Tibial nerve (tissue), 4 donors: ENCODE measurements around the gene SCG5.

Experiments used
- EP300 ChIP-seq, 2 donors: sonication (generic); formaldehyde crosslinking; IDR thresholded peaks; one replicate each; pipeline ENCODE4 v1.6.1; 2017; ENCODE audit warnings: antibody characterized with exemption in 2 of 2, mild to moderate bottlenecking in 1 of 2
- POLR2A ChIP-seq, 2 donors: fragments of 450-650 bp; IDR thresholded peaks; one replicate each; pipeline ENCODE4 v1.6.1; 2017; ENCODE audit warnings: antibody characterized with exemption in 2 of 2, mild to moderate bottlenecking in 2 of 2, moderate library complexity in 2 of 2
- TF ChIP-seq, protein P1 (sequence below), 5 experiments: fragments of 200-600 bp in 3 of 5; fragments of 450-650 bp in 2 of 5; sonication (generic) in 3 of 5; IDR thresholded peaks; one replicate each; pipeline ENCODE4 v1.5.1; 2016 to 2019; ENCODE audit warnings: antibody characterized with exemption in 5 of 5, mild to moderate bottlenecking in 3 of 5, moderate library complexity in 2 of 5

- TF ChIP-seq, protein P1, sequence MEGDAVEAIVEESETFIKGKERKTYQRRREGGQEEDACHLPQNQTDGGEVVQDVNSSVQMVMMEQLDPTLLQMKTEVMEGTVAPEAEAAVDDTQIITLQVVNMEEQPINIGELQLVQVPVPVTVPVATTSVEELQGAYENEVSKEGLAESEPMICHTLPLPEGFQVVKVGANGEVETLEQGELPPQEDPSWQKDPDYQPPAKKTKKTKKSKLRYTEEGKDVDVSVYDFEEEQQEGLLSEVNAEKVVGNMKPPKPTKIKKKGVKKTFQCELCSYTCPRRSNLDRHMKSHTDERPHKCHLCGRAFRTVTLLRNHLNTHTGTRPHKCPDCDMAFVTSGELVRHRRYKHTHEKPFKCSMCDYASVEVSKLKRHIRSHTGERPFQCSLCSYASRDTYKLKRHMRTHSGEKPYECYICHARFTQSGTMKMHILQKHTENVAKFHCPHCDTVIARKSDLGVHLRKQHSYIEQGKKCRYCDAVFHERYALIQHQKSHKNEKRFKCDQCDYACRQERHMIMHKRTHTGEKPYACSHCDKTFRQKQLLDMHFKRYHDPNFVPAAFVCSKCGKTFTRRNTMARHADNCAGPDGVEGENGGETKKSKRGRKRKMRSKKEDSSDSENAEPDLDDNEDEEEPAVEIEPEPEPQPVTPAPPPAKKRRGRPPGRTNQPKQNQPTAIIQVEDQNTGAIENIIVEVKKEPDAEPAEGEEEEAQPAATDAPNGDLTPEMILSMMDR (IDR thresholded peaks at IDR 0.05) = no peak
- TF ChIP-seq POLR2A (IDR thresholded peaks at IDR 0.05) (no peak), EP300 (IDR thresholded peaks at IDR 0.05) (no peak)
Measured at GRCh38 chr15:32656496-32656895, 15.0 kb downstream of the SCG5 start.
